Glomerular visceral epithelial cell (primary cell): ENCODE results near the gene CABS1.
A peak's percentile ranks its signal among the peaks of the same experiment; 100 is the strongest.

Experiments used
- DNase-seq: peaks from one replicate; pipeline ENCODE4 v3.0.0-alpha.2; 2016; ENCODE audit errors: extremely low spot score

The CABS1 gene

GRCh38 chr4:70334681-70335080 lies at the start of gene CABS1:
CABS1 (plus strand) TSS chr4:70334981; CDS start chr4:70335040, 59 bp downstream.
- DNase-seq: no peak

GRCh38 chr4:70288651-70289050 lies 46.1 kb upstream of the CABS1 start:
- DNase-seq: no peak

- no peak for DNase-seq
These were observed 43.4 kb upstream of the CABS1 start for GRCh38 chr4:70291341-70291740.

GRCh38 chr4:70297576-70297975 lies 37.2 kb upstream of the CABS1 start:
- no peak for DNase-seq

GRCh38 chr4:70298051-70298450 lies 36.7 kb upstream of the CABS1 start:
- DNase-seq: no peak

GRCh38 chr4:70299643-70300042 lies 35.1 kb upstream of the CABS1 start:
- DNase-seq: no peak

- DNase-seq: no peak
These were observed 34.6 kb upstream of the CABS1 start for GRCh38 chr4:70300215-70300614.

GRCh38 chr4:70303090-70303489 lies 31.7 kb upstream of the CABS1 start:
- DNase-seq: no peak

- DNase-seq: no peak
These were observed 29.2 kb upstream of the CABS1 start for GRCh38 chr4:70305601-70306000.

- DNase-seq: no peak
These were observed 28.7 kb upstream of the CABS1 start for GRCh38 chr4:70306076-70306475.

- no peak for DNase-seq
These were observed 21.0 kb upstream of the CABS1 start for GRCh38 chr4:70313736-70314135.

GRCh38 chr4:70315928-70316327 lies 18.9 kb upstream of the CABS1 start:
- no peak for DNase-seq

GRCh38 chr4:70326052-70326451 lies 8.7 kb upstream of the CABS1 start:
- no peak for DNase-seq

GRCh38 chr4:70336043-70336442 lies 1.3 kb downstream of the CABS1 start:
- no peak for DNase-seq

GRCh38 chr4:70337886-70338420 lies 3.2 kb downstream of the CABS1 start:
- no peak for DNase-seq

GRCh38 chr4:70356185-70356584 lies 21.4 kb downstream of the CABS1 start:
- DNase-seq: peak; percentile 18

GRCh38 chr4:70359115-70359661 lies 24.4 kb downstream of the CABS1 start:
- no peak for DNase-seq

GRCh38 chr4:70360460-70360859 lies 25.7 kb downstream of the CABS1 start, which contains the start of gene SMR3A:
SMR3A (plus strand) TSS chr4:70360760; CDS start chr4:70362116, 1,356 bp downstream.
- no peak for DNase-seq

- no peak for DNase-seq
These were observed 29.2 kb downstream of the CABS1 start for GRCh38 chr4:70364002-70364401.

GRCh38 chr4:70365479-70365878 lies 30.7 kb downstream of the CABS1 start:
- no peak for DNase-seq

- no peak for DNase-seq
These were observed 33.0 kb downstream of the CABS1 start for GRCh38 chr4:70367813-70368212.

- DNase-seq: no peak
These were observed 37.2 kb downstream of the CABS1 start for GRCh38 chr4:70371987-70372386.

- no peak for DNase-seq
These were observed 38.0 kb downstream of the CABS1 start for GRCh38 chr4:70372760-70373159.

GRCh38 chr4:70380578-70380977 lies 45.8 kb downstream of the CABS1 start:
- peak; percentile 27 for DNase-seq
